NCI-H2081 treated with DMSO at 0.1 percent for 48 hours (cell line): Measurements from ENCODE around the gene C9orf78.

ENCODE experiments used
- DNase-seq: peaks from one replicate; lab custom pipeline; 2025; lab: John Stamatoyannopoulos, UW

The C9orf78 gene

GRCh38 chr9:129867136-129868022 is 32.3 kb upstream of the C9orf78 start:
- no peak for DNase-seq

GRCh38 chr9:129866394-129867135 is 31.5 kb upstream of the C9orf78 start:
- no peak for DNase-seq

DNA sequence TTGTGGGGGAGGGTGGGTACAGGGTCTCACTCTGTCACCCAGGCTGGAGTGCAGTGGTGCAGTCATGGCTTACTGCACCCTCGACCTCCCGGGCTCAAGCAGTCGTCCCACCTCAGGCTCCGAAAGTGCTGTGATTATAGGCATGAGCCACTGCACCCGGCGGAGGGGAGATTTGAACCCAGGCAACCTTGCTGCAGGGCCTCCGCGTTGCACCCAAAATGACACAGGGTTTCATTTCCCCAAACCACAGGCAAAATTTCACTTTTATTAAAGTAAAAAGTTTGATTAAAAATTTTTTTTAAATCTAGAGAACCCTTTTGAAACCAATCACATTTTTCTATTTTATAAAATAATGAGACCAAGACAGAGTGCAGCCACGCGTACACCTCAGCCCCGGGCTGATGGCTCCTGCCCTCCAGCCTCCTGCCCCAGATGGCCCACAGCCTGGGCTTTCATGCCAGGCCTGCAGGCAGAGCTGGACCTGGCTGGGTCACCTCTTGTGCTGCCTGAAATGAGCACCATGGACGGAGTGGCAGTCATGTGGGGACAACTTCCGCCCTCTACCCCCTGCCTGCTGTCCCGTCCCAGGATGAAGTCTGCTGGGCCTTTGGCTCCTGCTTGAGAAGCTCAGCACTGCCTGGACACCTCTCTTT is 30.7 kb upstream of the C9orf78 start:
- no peak for DNase-seq

GRCh38 chr9:129864991-129865647 is 30.0 kb upstream of the C9orf78 start:
- no peak for DNase-seq

DNA sequence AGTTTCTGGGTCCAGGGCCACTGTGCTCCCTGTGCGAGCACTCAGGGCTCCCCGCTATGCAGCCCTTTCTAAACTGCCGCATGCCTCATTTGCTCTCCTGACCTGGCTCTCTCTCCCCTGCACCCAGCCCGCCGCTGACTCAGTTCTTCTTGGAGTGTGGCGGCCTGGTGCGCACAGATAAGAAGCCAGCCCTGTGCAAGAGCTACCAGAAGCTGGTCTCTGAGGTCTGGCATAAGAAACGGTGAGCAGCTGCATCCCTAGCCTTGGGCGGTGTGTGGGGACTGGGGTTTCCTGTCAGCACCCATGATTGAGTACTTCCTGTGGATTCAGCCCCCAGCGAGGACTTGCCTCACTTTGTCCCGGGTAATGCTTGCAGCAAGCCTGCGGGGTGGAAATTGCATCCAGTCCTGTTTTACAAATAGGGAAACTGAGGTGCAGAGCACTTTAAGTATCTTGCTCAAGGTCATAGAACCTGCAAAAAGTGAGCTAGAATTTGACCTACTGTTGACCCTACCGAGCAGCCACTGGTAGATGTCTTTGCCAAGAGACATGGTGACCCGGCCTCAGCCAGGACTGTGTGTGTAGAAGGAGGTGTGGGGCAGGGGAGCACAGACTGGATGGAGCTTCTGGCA is 28.1 kb upstream of the C9orf78 start:
- DNase-seq = peak; percentile 28

- no peak for DNase-seq
These were observed 26.4 kb upstream of the C9orf78 start for GRCh38 chr9:129861447-129861827.

GRCh38 chr9:129860653-129861446 is 25.8 kb upstream of the C9orf78 start:
- no peak for DNase-seq

GRCh38 chr9:129858167-129858962 is 23.3 kb upstream of the C9orf78 start:
- no peak for DNase-seq

- no peak for DNase-seq
These were observed 22.1 kb upstream of the C9orf78 start for GRCh38 chr9:129857207-129857606.

DNA sequence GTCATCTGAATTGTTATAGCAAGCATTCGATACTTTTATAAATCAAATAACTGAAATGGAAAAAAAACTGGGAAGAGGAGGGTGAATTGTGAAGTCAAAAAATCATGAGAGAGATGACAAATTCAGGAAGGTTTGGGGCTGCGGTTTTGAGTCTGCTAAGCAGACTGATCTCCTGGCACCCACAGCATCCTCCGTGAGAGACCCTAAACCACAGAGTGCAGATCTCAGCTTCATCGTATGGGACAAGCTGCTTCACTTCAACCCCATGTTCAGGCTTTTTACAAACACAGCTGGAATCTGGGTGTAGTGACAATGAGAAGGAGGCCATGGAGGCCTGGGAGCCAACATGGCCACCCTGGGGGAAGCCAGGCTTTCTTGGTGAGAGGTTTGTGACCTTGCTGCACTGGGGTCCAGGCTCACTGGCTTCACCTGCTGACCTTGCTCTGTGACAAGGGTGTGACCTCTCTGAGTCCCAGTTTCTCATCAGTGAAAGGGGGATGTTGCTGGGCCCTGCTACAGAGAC is 19.6 kb upstream of the C9orf78 start:
- DNase-seq = no peak

GRCh38 chr9:129853614-129854013 is 18.5 kb upstream of the C9orf78 start:
- DNase-seq = no peak

DNA sequence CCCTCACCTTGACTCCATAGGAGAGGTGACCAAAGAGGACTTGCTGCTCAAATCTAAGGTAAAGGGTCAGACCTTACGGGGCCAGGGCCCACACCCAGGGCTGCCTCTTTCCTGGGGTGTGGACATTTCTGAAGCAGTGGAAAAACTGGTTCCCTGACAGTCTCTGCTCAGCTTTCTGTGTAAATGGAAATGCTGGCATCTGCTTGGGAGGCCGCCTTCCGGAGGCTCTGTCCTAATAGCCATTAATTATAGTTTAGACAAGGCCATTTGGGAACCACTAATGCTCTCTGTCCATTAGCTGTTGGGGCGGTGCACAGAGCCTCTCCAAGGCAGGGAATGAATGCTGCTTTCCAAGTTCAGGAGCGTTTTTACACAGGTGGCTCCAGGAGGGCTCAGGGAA is 17.5 kb upstream of the C9orf78 start:
- no peak for DNase-seq

- no peak for DNase-seq
These were observed 16.7 kb upstream of the C9orf78 start for GRCh38 chr9:129851821-129852220.

DNA sequence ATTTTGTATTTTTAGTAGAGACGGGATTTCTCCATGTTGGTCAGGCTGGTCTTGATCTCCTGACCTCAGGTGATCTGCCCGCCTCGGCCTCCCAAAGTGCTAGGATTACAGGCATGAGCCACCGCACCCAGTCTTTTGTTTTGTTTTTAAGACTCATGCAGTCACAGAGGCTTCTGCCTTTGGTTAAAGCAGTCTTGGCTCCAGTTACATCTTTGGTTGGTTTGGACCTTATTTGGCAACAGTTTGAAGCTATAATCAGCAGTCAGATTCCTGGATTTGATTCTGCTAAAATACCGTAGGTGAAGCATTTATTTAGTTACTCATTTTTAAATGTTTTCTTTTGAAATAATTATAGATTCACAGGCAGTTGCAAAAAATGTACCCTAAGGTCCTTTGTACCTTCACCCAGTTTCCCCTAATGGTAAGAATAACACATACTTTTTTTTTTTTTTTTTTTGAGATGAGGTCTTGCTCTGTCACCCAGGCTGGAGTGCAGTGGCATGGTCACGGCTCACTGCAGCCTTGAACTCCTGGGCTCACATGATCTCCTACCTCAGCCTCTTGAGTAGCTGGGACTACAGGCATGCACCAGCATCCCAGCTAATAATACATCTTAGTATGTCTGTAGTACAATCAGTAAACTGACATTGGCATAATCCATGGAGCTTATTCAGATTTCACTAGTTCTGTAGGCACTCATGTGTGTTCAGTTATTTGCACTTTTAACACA is 15.9 kb upstream of the C9orf78 start:
- DNase-seq = no peak

DNA sequence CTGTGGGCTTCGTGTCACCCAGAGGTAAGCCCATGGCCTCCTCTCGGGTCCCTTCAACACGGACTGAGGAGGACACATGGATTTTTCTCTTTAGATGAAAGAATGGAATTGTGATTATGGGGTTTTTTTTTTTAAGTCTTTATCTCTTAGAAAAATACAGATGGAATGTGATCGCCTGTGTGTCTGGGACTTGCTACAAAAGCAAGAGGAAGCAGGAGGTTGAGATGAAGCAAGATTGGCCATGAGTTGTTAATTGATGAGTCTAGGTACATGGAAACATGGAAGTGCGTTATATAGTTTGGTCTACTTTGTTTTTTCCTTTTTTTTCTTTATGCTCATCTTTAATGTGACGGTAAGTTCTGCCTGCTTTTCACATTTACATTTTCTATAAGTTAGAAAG is 14.8 kb upstream of the C9orf78 start:
- no peak for DNase-seq

DNA sequence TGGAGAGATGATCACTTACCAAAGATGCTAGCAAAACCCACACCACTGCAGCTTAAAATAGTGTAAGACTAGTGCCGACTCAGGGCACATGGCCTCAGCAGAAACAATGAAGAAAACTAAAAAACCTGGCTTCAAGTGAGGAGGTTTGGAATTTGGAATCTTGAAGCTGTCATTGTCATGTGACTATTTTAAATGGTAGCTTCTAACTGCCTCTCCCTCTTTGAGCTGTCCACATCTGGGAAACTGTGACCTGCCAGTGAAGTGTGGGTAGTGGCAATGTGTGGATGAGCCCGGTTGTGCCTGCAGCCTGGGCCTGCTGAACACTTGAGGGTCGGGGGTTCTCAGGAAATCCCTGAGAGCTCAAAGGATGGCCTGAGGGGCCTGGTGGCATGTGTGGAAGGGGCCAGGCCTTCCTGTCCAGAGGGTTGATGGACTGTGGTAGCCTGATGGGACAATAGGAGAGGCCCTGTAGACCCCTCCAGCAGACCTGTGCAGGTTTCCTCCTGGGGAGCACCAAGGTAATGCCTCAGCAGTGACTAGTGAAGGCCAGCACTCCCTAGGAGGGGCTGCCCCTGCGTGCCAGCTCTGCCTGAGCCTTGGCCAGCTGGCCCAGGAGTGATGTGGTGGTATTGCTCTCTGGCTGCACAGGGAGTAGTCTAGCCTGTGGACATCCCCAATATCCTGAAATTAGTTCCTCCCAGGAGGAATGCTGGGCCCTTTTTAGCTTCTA is 13.8 kb upstream of the C9orf78 start:
- DNase-seq = no peak

GRCh38 chr9:129845373-129845772 is 10.3 kb upstream of the C9orf78 start:
- no peak for DNase-seq

- no peak for DNase-seq
These were observed 6.0 kb upstream of the C9orf78 start for GRCh38 chr9:129841071-129841470.
